WTC11 (cell line): ENCODE results near the gene SDHB. TPM values are rescaled to one million over a fixed set of nuclear protein-coding genes. Genes with fewer than 3 reads are reported as not detected.
A peak's percentile ranks its signal among the peaks of the same experiment; 100 is the strongest.

Experiments used
- ATAC-seq: fragments of 200-7000 bp; cut with Tn5 transposase; 2 replicates; pipeline ENCODE4 v1.10.0; 2021; ENCODE audit warnings: mild to moderate bottlenecking, moderate library complexity
- CTCF ChIA-PET: fragments of 300-600 bp; sonication (Branson Sonifier 250); formaldehyde crosslinking; loops from one replicate; lab custom pipeline; 2021; ENCODE audit warnings: antibody characterized with exemption; lab: Charles Lee
- POLR2A ChIA-PET: fragments of 350-600 bp; sonication (Branson Sonifier 250); formaldehyde crosslinking; loops from one replicate; lab custom pipeline; 2021; ENCODE audit warnings: antibody characterized with exemption; lab: Charles Lee
- DNase-seq: peaks from one replicate; pipeline ENCODE4 v3.0.0; 2021; ENCODE audit warnings: low spot score
- H3K27ac Mint-ChIP-seq: 2 replicates; pipeline ENCODE4 v1.8.0; 2021; ENCODE audit warnings: mixed read lengths
- H3K27me3 Mint-ChIP-seq: 2 replicates; pipeline ENCODE4 v1.8.0; 2021; ENCODE audit warnings: low read depth, mild to moderate bottlenecking, moderate library complexity, mixed read lengths
- H3K36me3 Mint-ChIP-seq: 2 replicates; pipeline ENCODE4 v1.8.0; 2021; ENCODE audit warnings: mixed read lengths
- H3K4me1 Mint-ChIP-seq: 2 replicates; pipeline ENCODE4 v1.8.0; 2022; ENCODE audit warnings: mixed read lengths
- H3K4me3 Mint-ChIP-seq: 2 replicates; pipeline ENCODE4 v1.8.0; 2021; ENCODE audit warnings: mild to moderate bottlenecking, moderate library complexity, mixed read lengths
- H3K9me3 Mint-ChIP-seq: 2 replicates; pipeline ENCODE4 v1.8.0; 2021; ENCODE audit warnings: mixed read lengths
- ATF3 ChIP-seq: sonication (generic); formaldehyde crosslinking; conservative IDR thresholded peaks from 2 replicates; pipeline ENCODE4 v1.8.1; 2022; ENCODE audit warnings: mild to moderate bottlenecking, missing genetic modification reagents
- CREB1 ChIP-seq: sonication (generic); formaldehyde crosslinking; IDR thresholded peaks from 2 replicates; pipeline ENCODE4 v1.8.0; 2023; ENCODE audit warnings: mild to moderate bottlenecking, missing genetic modification reagents
- CTCF ChIP-seq: fragments of 200-600 bp; IDR thresholded peaks from 2 replicates; pipeline ENCODE4 v1.8.0; 2022; ENCODE audit warnings: antibody characterized with exemption
- E2F4 ChIP-seq: sonication (generic); formaldehyde crosslinking; IDR thresholded peaks from 2 replicates; pipeline ENCODE4 v1.8.1; 2022; ENCODE audit warnings: low read depth, mild to moderate bottlenecking, moderate library complexity, missing genetic modification reagents, borderline replicate concordance
- ELF4 ChIP-seq: sonication (generic); formaldehyde crosslinking; IDR thresholded peaks from 2 replicates; pipeline ENCODE4 v1.8.1; 2022; ENCODE audit warnings: low read depth, mild to moderate bottlenecking, moderate library complexity, missing genetic modification reagents
- GABPB1 ChIP-seq: sonication (generic); formaldehyde crosslinking; IDR thresholded peaks from 2 replicates; pipeline ENCODE4 v1.8.1; 2023; ENCODE audit warnings: mild to moderate bottlenecking, missing genetic modification reagents
- MAX ChIP-seq: sonication (generic); formaldehyde crosslinking; IDR thresholded peaks from 2 replicates; pipeline ENCODE4 v1.8.0; 2022; ENCODE audit warnings: mild to moderate bottlenecking, missing genetic modification reagents
- PRDM15 ChIP-seq: sonication (generic); formaldehyde crosslinking; IDR thresholded peaks from 2 replicates; pipeline ENCODE4 v1.8.0; 2022; ENCODE audit warnings: missing genetic modification reagents
- RORB ChIP-seq: fragments of 250-450 bp; sonication (Bioruptor Pico); IDR thresholded peaks from 2 replicates; pipeline ENCODE4 v1.9.0; 2021; ENCODE audit warnings: mild to moderate bottlenecking
- TCF7 ChIP-seq: sonication (generic); formaldehyde crosslinking; IDR thresholded peaks from 2 replicates; pipeline ENCODE4 v1.8.0; 2022; ENCODE audit warnings: mild to moderate bottlenecking, low read depth, missing genetic modification reagents, moderate library complexity
- USF1 ChIP-seq: sonication (generic); formaldehyde crosslinking; IDR thresholded peaks from 2 replicates; pipeline ENCODE4 v1.8.0; 2022; ENCODE audit warnings: mild to moderate bottlenecking, missing genetic modification reagents
- USF2 ChIP-seq: sonication (generic); formaldehyde crosslinking; IDR thresholded peaks from 2 replicates; pipeline ENCODE4 v1.8.1; 2023; ENCODE audit warnings: mild to moderate bottlenecking, missing genetic modification reagents, moderate library complexity
- ZNF219 ChIP-seq: sonication (generic); formaldehyde crosslinking; IDR thresholded peaks from 2 replicates; pipeline ENCODE4 v1.8.0; 2023; ENCODE audit warnings: missing genetic modification reagents, mild to moderate bottlenecking, borderline replicate concordance
- ZNF263 ChIP-seq: sonication (generic); formaldehyde crosslinking; IDR thresholded peaks from 2 replicates; pipeline ENCODE4 v1.8.1; 2022; ENCODE audit warnings: low read depth, mild to moderate bottlenecking, moderate library complexity, missing genetic modification reagents
- total RNA-seq: library from RNA; stranded (reverse); gene quantifications from 3 replicates; pipeline ENCODE4 v1.2.3, GENCODE V29; 2021

SDHB gene
- total RNA-seq, 1 experiment from 2014 or later: 89.5 TPM

- TF ChIP-seq PRDM15 (no peak), MAX (CRISPR knock-in tag) (no peak), ZNF263 (no peak), ZNF219 (no peak), CREB1 (CRISPR knock-in tag) (no peak), TCF7 (CRISPR knock-in tag) (no peak), GABPB1 (no peak), ELF4 (CRISPR knock-in tag) (no peak), ATF3 (CRISPR knock-in tag) (no peak), USF1 (CRISPR knock-in tag) (no peak)
- TF ChIP-seq, all 79 proteins: peak for 0
Measured at GRCh38 chr1:17078991-17079868, 25.4 kb upstream of the SDHB start (continued).

- TF ChIP-seq RORB: no peak
- no peak for TF ChIP-seq E2F4
- peak; percentile 43 for TF ChIP-seq CTCF
- TF ChIP-seq USF2 (CRISPR knock-in tag): 0 out of 2 replicates have a peak, but pooled peaks have one; percentile 40
- DNase-seq: peak; percentile 68
- ATAC-seq: peak; percentile 97
- Mint-ChIP-seq H3K27me3 (no peaks in the 10 kb centered on the region; the same call in 1 of the 2 replicates), H3K9me3 (peaks cover 8% of the 10 kb centered on the region; the same call in 1 of the 2 replicates), H3K4me1 (0 out of 2 replicates have a peak, but pooled peaks cover 3% of the 10 kb centered on the region), H3K36me3 (peaks cover 5% of the 10 kb centered on the region), H3K27ac (no peak overlapping the region), H3K4me3 (no peak overlapping the region)
- ChIA-PET CTCF (interaction anchor here (0.6 to 3.7 kb wide), 26 partner anchors 8 to 327 kb away, joined by 3 to 28 read pairs (median 4); partner anchors contain the start of genes PADI2 and PADI6), POLR2A (interaction anchor here (1.0 kb wide), 1 partner anchor 154 kb away, joined by 7 read pairs; the partner anchor contains the start of gene CROCC)
Measured at GRCh38 chr1:17075470-17076255, 21.8 kb upstream of the SDHB start.
